KMS-11 (cell line): ENCODE measurements around the gene IL21R.

Source experiments
- H2AFZ ChIP-seq: fragments of 200-600 bp; sonication (generic); 2 replicates; pipeline ENCODE4 v1.6.1; 2016; ENCODE audit warnings: antibody characterized with exemption, mixed run types, low read depth
- H3K27ac ChIP-seq: fragments of 200-600 bp; sonication (generic); 2 replicates; pipeline ENCODE4 v1.6.1; 2016; ENCODE audit warnings: mild to moderate bottlenecking, mixed run types
- H3K27me3 ChIP-seq: fragments of 200-600 bp; sonication (generic); 2 replicates; pipeline ENCODE4 v1.6.1; 2017; ENCODE audit warnings: mild to moderate bottlenecking, low read depth, mixed run types, moderate library complexity; ENCODE audit not compliant: insufficient read depth
- H3K36me3 ChIP-seq: fragments of 200-600 bp; sonication (generic); 2 replicates; pipeline ENCODE4 v1.6.1; 2017; ENCODE audit warnings: mild to moderate bottlenecking, mixed run types; ENCODE audit not compliant: insufficient read depth
- H3K4me1 ChIP-seq: fragments of 200-600 bp; sonication (generic); 2 replicates; pipeline ENCODE4 v1.6.1; 2016; ENCODE audit warnings: mild to moderate bottlenecking, low read depth, mixed run types; ENCODE audit not compliant: poor library complexity, severe bottlenecking
- H3K4me2 ChIP-seq: fragments of 200-600 bp; sonication (generic); 2 replicates; pipeline ENCODE4 v1.7.0; 2016; ENCODE audit warnings: mild to moderate bottlenecking, mixed run types
- H3K4me3 ChIP-seq: fragments of 200-600 bp; sonication (generic); IDR thresholded peaks from 2 replicates; pipeline ENCODE4 v1.6.1; 2017; ENCODE audit warnings: low read depth, low read length, mixed read lengths; ENCODE audit not compliant: insufficient read depth
- H3K79me2 ChIP-seq: fragments of 200-600 bp; sonication (generic); 2 replicates; pipeline ENCODE4 v1.6.1; 2016; ENCODE audit warnings: low read depth, mixed run types; ENCODE audit not compliant: insufficient read depth
- H3K9ac ChIP-seq: fragments of 200-600 bp; sonication (generic); 2 replicates; pipeline ENCODE4 v1.6.1; 2016; ENCODE audit warnings: mild to moderate bottlenecking, mixed run types
- H4K20me1 ChIP-seq: fragments of 200-600 bp; sonication (generic); 2 replicates; pipeline ENCODE4 v1.6.1; 2016; ENCODE audit warnings: mild to moderate bottlenecking, mixed run types; ENCODE audit not compliant: insufficient read depth
- TF ChIP-seq, protein P1 (sequence below): fragments of 200-600 bp; sonication (generic); conservative IDR thresholded peaks from 2 replicates; pipeline ENCODE4 v1.6.1; 2017; ENCODE audit warnings: low read depth, mild to moderate bottlenecking, antibody characterized with exemption, low read length, moderate library complexity, mixed read lengths

IL21R gene

DNA sequence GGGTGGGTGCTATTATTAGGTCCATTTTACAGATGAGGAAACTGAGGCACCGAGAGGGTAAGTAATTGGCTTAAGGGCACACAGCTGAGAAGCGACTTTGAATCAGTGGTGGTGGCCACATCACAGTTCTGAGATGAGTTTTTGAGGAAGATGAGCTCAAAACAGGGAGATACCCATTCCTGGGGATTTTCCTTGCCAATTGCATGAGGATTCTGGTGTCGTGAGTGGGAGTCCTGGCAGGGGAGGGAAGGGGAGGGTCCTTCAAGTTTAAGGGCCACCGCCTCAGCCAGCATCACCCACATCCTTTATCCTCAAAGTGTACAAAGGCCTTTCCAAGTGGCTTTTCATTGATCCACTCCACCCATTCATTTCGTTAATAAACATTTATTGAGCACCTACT is 45.3 kb downstream of the IL21R start:
- peaks cover 12% of the 10 kb centered on the region; the same call in 1 of the 2 replicates for H3K36me3 ChIP-seq
- TF ChIP-seq, protein P1, sequence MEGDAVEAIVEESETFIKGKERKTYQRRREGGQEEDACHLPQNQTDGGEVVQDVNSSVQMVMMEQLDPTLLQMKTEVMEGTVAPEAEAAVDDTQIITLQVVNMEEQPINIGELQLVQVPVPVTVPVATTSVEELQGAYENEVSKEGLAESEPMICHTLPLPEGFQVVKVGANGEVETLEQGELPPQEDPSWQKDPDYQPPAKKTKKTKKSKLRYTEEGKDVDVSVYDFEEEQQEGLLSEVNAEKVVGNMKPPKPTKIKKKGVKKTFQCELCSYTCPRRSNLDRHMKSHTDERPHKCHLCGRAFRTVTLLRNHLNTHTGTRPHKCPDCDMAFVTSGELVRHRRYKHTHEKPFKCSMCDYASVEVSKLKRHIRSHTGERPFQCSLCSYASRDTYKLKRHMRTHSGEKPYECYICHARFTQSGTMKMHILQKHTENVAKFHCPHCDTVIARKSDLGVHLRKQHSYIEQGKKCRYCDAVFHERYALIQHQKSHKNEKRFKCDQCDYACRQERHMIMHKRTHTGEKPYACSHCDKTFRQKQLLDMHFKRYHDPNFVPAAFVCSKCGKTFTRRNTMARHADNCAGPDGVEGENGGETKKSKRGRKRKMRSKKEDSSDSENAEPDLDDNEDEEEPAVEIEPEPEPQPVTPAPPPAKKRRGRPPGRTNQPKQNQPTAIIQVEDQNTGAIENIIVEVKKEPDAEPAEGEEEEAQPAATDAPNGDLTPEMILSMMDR: no peak
- peaks cover 8% of the 10 kb centered on the region for H3K4me1 ChIP-seq
- no peaks in the 10 kb centered on the region for H4K20me1 ChIP-seq
- H3K27me3 ChIP-seq: no peaks in the 10 kb centered on the region
- H3K79me2 ChIP-seq: no peaks in the 10 kb centered on the region
- no peak overlapping the region for H3K9ac ChIP-seq
- no peak overlapping the region for H2AFZ ChIP-seq
- no peak overlapping the region for H3K4me3 ChIP-seq
- no peak overlapping the region for H3K4me2 ChIP-seq
- no peak overlapping the region for H3K27ac ChIP-seq

DNA sequence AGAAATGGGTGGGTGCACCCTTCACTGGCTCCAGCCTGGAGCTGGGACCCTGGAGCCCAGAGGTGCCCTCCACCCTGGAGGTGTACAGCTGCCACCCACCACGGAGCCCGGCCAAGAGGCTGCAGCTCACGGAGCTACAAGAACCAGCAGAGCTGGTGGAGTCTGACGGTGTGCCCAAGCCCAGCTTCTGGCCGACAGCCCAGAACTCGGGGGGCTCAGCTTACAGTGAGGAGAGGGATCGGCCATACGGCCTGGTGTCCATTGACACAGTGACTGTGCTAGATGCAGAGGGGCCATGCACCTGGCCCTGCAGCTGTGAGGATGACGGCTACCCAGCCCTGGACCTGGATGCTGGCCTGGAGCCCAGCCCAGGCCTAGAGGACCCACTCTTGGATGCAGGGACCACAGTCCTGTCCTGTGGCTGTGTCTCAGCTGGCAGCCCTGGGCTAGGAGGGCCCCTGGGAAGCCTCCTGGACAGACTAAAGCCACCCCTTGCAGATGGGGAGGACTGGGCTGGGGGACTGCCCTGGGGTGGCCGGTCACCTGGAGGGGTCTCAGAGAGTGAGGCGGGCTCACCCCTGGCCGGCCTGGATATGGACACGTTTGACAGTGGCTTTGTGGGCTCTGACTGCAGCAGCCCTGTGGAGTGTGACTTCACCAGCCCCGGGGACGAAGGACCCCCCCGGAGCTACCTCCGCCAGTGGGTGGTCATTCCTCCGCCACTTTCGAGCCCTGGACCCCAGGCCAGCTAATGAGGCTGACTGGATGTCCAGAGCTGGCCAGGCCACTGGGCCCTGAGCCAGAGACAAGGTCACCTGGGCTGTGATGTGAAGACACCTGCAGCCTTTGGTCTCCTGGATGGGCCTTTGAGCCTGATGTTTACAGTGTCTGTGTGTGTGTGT is 46.8 kb downstream of the IL21R start:
- H3K4me1 ChIP-seq: peaks cover 8% of the 10 kb centered on the region
- H3K4me3 ChIP-seq: no peak overlapping the region
- no peak overlapping the region for H3K9ac ChIP-seq
- TF ChIP-seq, protein P1: no peak
- no peak overlapping the region for H3K27ac ChIP-seq
- H4K20me1 ChIP-seq: no peaks in the 10 kb centered on the region
- H3K36me3 ChIP-seq: peaks cover 12% of the 10 kb centered on the region; the same call in 1 of the 2 replicates
- H2AFZ ChIP-seq: no peak overlapping the region
- no peak overlapping the region for H3K4me2 ChIP-seq
- no peaks in the 10 kb centered on the region for H3K79me2 ChIP-seq
- no peaks in the 10 kb centered on the region for H3K27me3 ChIP-seq

DNA sequence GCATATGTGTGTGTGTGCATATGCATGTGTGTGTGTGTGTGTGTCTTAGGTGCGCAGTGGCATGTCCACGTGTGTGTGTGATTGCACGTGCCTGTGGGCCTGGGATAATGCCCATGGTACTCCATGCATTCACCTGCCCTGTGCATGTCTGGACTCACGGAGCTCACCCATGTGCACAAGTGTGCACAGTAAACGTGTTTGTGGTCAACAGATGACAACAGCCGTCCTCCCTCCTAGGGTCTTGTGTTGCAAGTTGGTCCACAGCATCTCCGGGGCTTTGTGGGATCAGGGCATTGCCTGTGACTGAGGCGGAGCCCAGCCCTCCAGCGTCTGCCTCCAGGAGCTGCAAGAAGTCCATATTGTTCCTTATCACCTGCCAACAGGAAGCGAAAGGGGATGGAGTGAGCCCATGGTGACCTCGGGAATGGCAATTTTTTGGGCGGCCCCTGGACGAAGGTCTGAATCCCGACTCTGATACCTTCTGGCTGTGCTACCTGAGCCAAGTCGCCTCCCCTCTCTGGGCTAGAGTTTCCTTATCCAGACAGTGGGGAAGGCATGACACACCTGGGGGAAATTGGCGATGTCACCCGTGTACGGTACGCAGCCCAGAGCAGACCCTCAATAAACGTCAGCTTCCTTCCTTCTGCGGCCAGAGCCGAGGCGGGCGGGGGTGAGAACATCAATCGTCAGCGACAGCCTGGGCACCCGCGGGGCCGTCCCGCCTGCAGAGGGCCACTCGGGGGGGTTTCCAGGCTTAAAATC is 47.6 kb downstream of the IL21R start:
- no peak overlapping the region for H3K4me2 ChIP-seq
- no peak overlapping the region for H3K4me3 ChIP-seq
- peaks cover 8% of the 10 kb centered on the region for H3K4me1 ChIP-seq
- H4K20me1 ChIP-seq: no peaks in the 10 kb centered on the region
- H2AFZ ChIP-seq: no peak overlapping the region
- H3K27me3 ChIP-seq: no peaks in the 10 kb centered on the region
- no peak overlapping the region for H3K9ac ChIP-seq
- no peak overlapping the region for H3K27ac ChIP-seq
- peaks cover 10% of the 10 kb centered on the region; the same call in 1 of the 2 replicates for H3K36me3 ChIP-seq
- H3K79me2 ChIP-seq: no peaks in the 10 kb centered on the region
- TF ChIP-seq, protein P1: no peak

DNA sequence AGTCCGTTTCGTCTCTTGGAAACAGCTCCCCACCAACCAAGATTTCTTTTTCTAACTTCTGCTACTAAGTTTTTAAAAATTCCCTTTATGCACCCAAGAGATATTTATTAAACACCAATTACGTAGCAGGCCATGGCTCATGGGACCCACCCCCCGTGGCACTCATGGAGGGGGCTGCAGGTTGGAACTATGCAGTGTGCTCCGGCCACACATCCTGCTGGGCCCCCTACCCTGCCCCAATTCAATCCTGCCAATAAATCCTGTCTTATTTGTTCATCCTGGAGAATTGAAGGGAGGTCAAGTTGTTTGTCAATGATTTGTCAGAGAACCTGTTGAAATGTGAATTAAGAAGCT is 48.2 kb downstream of the IL21R start:
- Histone ChIP-seq H2AFZ (no peak overlapping the region), H3K4me3 (no peak overlapping the region), H3K4me1 (peaks cover 8% of the 10 kb centered on the region), H4K20me1 (no peaks in the 10 kb centered on the region), H3K27me3 (no peaks in the 10 kb centered on the region), H3K36me3 (peaks cover 4% of the 10 kb centered on the region; the same call in 1 of the 2 replicates), H3K79me2 (no peaks in the 10 kb centered on the region), H3K9ac (no peak overlapping the region), H3K27ac (no peak overlapping the region), H3K4me2 (no peak overlapping the region)
- TF ChIP-seq, protein P1: no peak
